Activated B cell treated with CpG ODN at 0.5 μM for 24 hours (primary cell): ENCODE results near the gene RCC1. TPM values are rescaled to one million over a fixed set of nuclear protein-coding genes. Genes with fewer than 3 reads are reported as not detected.

Experiments used
- ATAC-seq: fragments of 200-7000 bp; cut with Tn5 transposase; one replicate; pipeline ENCODE4 v1.10.0; 2021; ENCODE audit warnings: low read depth, mild to moderate bottlenecking, moderate library complexity
- CTCF ChIA-PET: fragments of 350-600 bp; sonication (Branson Sonifier 250); formaldehyde crosslinking; loops from one replicate; lab custom pipeline; 2021; ENCODE audit warnings: antibody characterized with exemption; lab: Charles Lee
- POLR2A ChIA-PET: fragments of 350-600 bp; sonication (Branson Sonifier 250); formaldehyde crosslinking; loops from one replicate; lab custom pipeline; 2021; ENCODE audit warnings: antibody characterized with exemption; lab: Charles Lee
- DNase-seq: peaks from one replicate; pipeline ENCODE4 v3.0.0; 2022
- H3K27ac Mint-ChIP-seq: one replicate; pipeline ENCODE4 v1.8.0; 2020; ENCODE audit warnings: mixed read lengths
- H3K27me3 Mint-ChIP-seq: one replicate; pipeline ENCODE4 v1.8.0; 2021; ENCODE audit warnings: mixed read lengths
- H3K36me3 Mint-ChIP-seq: one replicate; pipeline ENCODE4 v1.8.0; 2021; ENCODE audit warnings: low read depth, mixed read lengths
- H3K4me1 Mint-ChIP-seq: one replicate; pipeline ENCODE4 v1.8.0; 2021; ENCODE audit warnings: mixed read lengths
- H3K4me3 Mint-ChIP-seq: one replicate; pipeline ENCODE4 v1.8.0; 2020; ENCODE audit warnings: mild to moderate bottlenecking, mixed read lengths
- H3K9me3 Mint-ChIP-seq: one replicate; pipeline ENCODE4 v1.8.0; 2020; ENCODE audit warnings: mixed read lengths
- intact Hi-C: fragments of 100-400 bp; cut with micrococcal nuclease; formaldehyde crosslinking; loops from one replicate; pipeline ENCODE4 v1.15.1; 2024
- total RNA-seq: library from RNA; stranded (reverse); gene quantifications from 2 replicates; pipeline ENCODE4 v1.2.3, GENCODE V29; 2022
- TF ChIP-seq, protein P1 (sequence below): fragments of 200-600 bp; IDR thresholded peaks from one replicate; pipeline ENCODE4 v1.8.0; 2022; ENCODE audit warnings: antibody characterized with exemption, mild to moderate bottlenecking

RCC1 gene
- total RNA-seq, 1 donor from 2014 or later = 47.5 TPM

DNA sequence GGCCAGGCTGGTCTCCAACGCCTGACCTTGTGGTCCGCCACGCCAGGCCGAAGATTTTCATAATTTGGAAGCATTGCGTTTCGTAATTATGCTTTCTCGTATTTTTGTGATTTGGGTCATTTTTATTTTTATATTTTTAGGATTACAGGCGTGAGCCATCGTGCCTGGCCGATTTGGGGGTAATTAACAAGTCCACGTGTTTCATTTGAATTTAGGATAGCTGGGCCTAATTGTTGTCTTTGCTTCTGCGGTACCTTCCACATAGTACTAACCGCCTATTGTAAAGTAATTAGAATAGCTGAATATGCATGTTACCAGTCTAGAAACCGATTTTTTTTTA lies 1.0 kb downstream of the RCC1 start:
- no peak for DNase-seq
- ChIA-PET POLR2A (interaction anchor here (0.6 to 10.6 kb wide), 19 partner anchors 10 to 1641 kb away, joined by 3 to 190 read pairs (median 16); partner anchors contain the start of genes ATP5IF1, GMEB1, MED18 and PHACTR4), CTCF (interaction anchor here (1.0 to 2.6 kb wide), 2 partner anchors 11 to 75 kb away, joined by 3 to 13 read pairs; no protein-coding TSS in a partner anchor)
- Mint-ChIP-seq H3K4me3 (peak overlapping the region; percentile 98), H3K36me3 (peaks cover 63% of the 10 kb centered on the region), H3K4me1 (peaks cover 44% of the 10 kb centered on the region), H3K27me3 (no peaks in the 10 kb centered on the region), H3K9me3 (no peaks in the 10 kb centered on the region), H3K27ac (peak overlapping the region; percentile 98)
- ATAC-seq = no peak
- intact Hi-C loops = loop anchor here (1.0 to 5.0 kb wide), 5 partner anchors 11 to 674 kb away; partner anchors contain the start of genes EYA3 and SRSF4
- TF ChIP-seq, protein P1, sequence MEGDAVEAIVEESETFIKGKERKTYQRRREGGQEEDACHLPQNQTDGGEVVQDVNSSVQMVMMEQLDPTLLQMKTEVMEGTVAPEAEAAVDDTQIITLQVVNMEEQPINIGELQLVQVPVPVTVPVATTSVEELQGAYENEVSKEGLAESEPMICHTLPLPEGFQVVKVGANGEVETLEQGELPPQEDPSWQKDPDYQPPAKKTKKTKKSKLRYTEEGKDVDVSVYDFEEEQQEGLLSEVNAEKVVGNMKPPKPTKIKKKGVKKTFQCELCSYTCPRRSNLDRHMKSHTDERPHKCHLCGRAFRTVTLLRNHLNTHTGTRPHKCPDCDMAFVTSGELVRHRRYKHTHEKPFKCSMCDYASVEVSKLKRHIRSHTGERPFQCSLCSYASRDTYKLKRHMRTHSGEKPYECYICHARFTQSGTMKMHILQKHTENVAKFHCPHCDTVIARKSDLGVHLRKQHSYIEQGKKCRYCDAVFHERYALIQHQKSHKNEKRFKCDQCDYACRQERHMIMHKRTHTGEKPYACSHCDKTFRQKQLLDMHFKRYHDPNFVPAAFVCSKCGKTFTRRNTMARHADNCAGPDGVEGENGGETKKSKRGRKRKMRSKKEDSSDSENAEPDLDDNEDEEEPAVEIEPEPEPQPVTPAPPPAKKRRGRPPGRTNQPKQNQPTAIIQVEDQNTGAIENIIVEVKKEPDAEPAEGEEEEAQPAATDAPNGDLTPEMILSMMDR = no peak

DNA sequence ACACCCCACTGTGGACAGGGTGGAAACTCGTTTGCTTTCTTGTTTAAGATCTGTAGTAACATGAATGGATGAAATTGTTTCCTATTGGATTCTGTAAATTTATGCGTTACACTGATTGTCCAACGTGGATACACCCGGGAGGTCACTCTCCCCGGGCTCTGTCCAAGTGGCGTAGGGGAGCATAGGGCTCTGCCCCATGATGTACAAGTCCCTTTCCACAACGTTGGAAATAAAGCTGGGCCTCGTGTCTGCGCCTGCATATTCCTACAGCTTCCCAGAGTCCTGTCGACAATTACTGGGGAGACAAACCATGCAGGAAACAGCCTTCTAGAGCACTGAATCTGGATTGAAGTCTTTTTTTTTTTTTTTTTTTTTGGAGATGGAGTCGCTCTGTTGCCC lies 1.4 kb downstream of the RCC1 start:
- Mint-ChIP-seq H3K36me3 (peaks cover 66% of the 10 kb centered on the region), H3K4me1 (peaks cover 47% of the 10 kb centered on the region), H3K27me3 (no peaks in the 10 kb centered on the region), H3K9me3 (no peaks in the 10 kb centered on the region), H3K4me3 (peak overlapping the region; percentile 98), H3K27ac (peak overlapping the region; percentile 98)
- no peak for ATAC-seq
- TF ChIP-seq, protein P1 = no peak
- POLR2A ChIA-PET = interaction anchor here (0.6 to 10.6 kb wide), 19 partner anchors 9 to 1642 kb away, joined by 3 to 190 read pairs (median 16); partner anchors contain the start of genes ATP5IF1, GMEB1, MED18 and PHACTR4
- intact Hi-C loops = loop anchor here (2.0 to 5.0 kb wide), 3 partner anchors 260 to 674 kb away; partner anchors contain the start of genes EYA3 and SRSF4
- CTCF ChIA-PET = interaction anchor here (1.0 to 2.6 kb wide), 2 partner anchors 11 to 75 kb away, joined by 3 to 13 read pairs; no protein-coding TSS in a partner anchor
- DNase-seq = no peak

- Mint-ChIP-seq H3K9me3 (no peaks in the 10 kb centered on the region), H3K27me3 (no peaks in the 10 kb centered on the region), H3K36me3 (peaks cover 72% of the 10 kb centered on the region), H3K4me3 (peak overlapping the region; percentile 98), H3K27ac (peak overlapping the region; percentile 98), H3K4me1 (peaks cover 53% of the 10 kb centered on the region)
- ChIA-PET CTCF (interaction anchor here (1.0 to 2.6 kb wide), 3 partner anchors 10 to 259 kb away, joined by 3 to 13 read pairs (median 3); no protein-coding TSS in a partner anchor), POLR2A (interaction anchor here (0.6 to 10.6 kb wide), 21 partner anchors 9 to 1642 kb away, joined by 4 to 190 read pairs (median 11); partner anchors contain the start of genes ATP5IF1, GMEB1, MED18 and PHACTR4)
- TF ChIP-seq, protein P1 = no peak
- ATAC-seq (no peak), DNase-seq (no peak)
- intact Hi-C loops = loop anchor here (2.0 to 5.0 kb wide), 3 partner anchors 261 to 673 kb away; partner anchors contain the start of genes EYA3 and SRSF4
Measured at GRCh38 chr1:28507646-28508434, 2.0 kb downstream of the RCC1 start.

DNA sequence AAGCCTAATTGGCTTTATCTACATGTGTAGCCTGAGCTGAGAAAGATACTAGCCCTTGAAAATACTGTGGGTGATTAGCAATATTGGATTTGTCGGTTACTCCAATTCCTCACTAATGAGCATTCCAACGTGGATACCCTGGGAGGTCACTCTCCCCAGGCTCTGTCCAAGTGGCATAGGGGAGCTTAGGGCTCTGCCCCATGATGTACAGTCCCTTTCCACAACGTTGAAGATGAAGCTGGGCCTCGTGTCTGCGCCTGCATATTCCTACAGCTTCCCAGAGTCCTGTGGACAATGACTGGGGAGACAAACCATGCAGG lies 2.6 kb downstream of the RCC1 start:
- ChIA-PET POLR2A (interaction anchor here (0.5 to 10.6 kb wide), 18 partner anchors 8 to 717 kb away, joined by 3 to 190 read pairs (median 8); partner anchors contain the start of genes GMEB1, MED18, PHACTR4 and PPP1R8), CTCF (interaction anchor here (1.0 to 2.6 kb wide), 2 partner anchors 9 to 260 kb away, joined by 3 to 13 read pairs; no protein-coding TSS in a partner anchor)
- Mint-ChIP-seq H3K27ac (peak overlapping the region; percentile 98), H3K9me3 (no peaks in the 10 kb centered on the region), H3K27me3 (no peaks in the 10 kb centered on the region), H3K4me1 (peaks cover 53% of the 10 kb centered on the region), H3K36me3 (peaks cover 76% of the 10 kb centered on the region), H3K4me3 (peak overlapping the region; percentile 98)
- TF ChIP-seq, protein P1 = no peak
- intact Hi-C loops = loop anchor here (5.0 kb wide), 1 partner anchor 421 kb away; the partner anchor contains the start of gene EYA3
- DNase-seq (no peak), ATAC-seq (no peak)
